HL-60 (cell line): ENCODE data around the gene LIPT1.
"Not testable (repeated sequence)": the region's sequence is repeated elsewhere in the genome, so short reads cannot be mapped to it uniquely, and the experiment has no call there.

Experiments
- DNase-seq, 2 experiments: peaks; one replicate each; pipeline ENCODE4 v3.0.0-alpha.2; 2010 to 2020; ENCODE audit warnings: low read depth in 1 of 2, low spot score in 1 of 2
- H3K27ac ChIP-seq: fragments of 250-450 bp; sonication (Bioruptor Pico); replicated peaks from 2 replicates; pipeline ENCODE4 v1.5.1; 2020; ENCODE audit warnings: mild to moderate bottlenecking, moderate library complexity
- H3K27me3 ChIP-seq: fragments of 250-450 bp; sonication (Bioruptor Pico); 2 replicates; pipeline ENCODE4 v1.5.1; 2021; ENCODE audit warnings: mild to moderate bottlenecking, moderate library complexity; ENCODE audit not compliant: insufficient read depth, poor library complexity, severe bottlenecking
- H3K4me3 ChIP-seq: replicated peaks from 2 replicates; pipeline ENCODE4 v1.5.1; 2011; ENCODE audit warnings: mild to moderate bottlenecking, control low read depth, low read length; ENCODE audit not compliant: insufficient read depth
- CTCF ChIP-seq: IDR thresholded peaks from one replicate; pipeline ENCODE4 v1.5.1; 2011; ENCODE audit warnings: low read length, control low read depth, inconsistent platforms; ENCODE audit not compliant: insufficient read depth
- GABPA ChIP-seq: IDR thresholded peaks from 2 replicates; pipeline ENCODE4 v1.6.1; 2012; ENCODE audit warnings: low read depth
- POLR2AphosphoS5 ChIP-seq: IDR thresholded peaks from 2 replicates; pipeline ENCODE4 v1.6.1; 2012; ENCODE audit warnings: low read depth
- SPI1 ChIP-seq: IDR thresholded peaks from 2 replicates; pipeline ENCODE4 v1.6.1; 2012; ENCODE audit warnings: low read depth, mild to moderate bottlenecking, borderline replicate concordance
- TF ChIP-seq, protein P1 (sequence below): IDR thresholded peaks from 2 replicates; pipeline ENCODE4 v1.6.1; 2012; ENCODE audit warnings: low read depth; ENCODE audit not compliant: insufficient replicate concordance

The LIPT1 gene

GRCh38 chr2:99111945-99112344, 42.8 kb upstream of the LIPT1 start:
- TF ChIP-seq CTCF (no peak), GABPA (no peak), POLR2AphosphoS5 (no peak), SPI1 (no peak)
- Histone ChIP-seq H3K4me3 (no peak overlapping the region), H3K27ac (no peak overlapping the region), H3K27me3 (no peaks in the 10 kb centered on the region)
- DNase-seq = no peak

DNA sequence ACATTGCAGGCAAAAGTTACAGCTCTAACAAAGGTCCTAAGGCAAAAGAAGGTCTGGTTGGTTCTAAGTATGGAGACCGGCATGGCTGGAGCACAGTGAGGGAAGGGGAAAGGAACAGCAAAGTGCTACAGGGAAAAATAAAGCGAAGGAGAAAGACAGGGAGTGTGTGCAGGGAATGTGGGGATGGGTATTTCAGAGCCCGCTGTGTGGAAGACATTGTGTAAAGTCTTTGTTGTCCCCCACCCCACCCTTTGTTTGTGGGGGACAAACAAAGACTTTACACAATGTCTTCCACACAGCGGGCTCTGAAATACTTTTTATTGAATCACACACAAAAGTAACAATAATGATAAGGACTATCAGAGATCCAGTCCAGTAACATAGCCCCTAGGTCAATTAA, 42.1 kb upstream of the LIPT1 start:
- TF ChIP-seq POLR2AphosphoS5 (no peak), GABPA (no peak), CTCF (no peak), SPI1 (no peak)
- TF ChIP-seq, protein P1, sequence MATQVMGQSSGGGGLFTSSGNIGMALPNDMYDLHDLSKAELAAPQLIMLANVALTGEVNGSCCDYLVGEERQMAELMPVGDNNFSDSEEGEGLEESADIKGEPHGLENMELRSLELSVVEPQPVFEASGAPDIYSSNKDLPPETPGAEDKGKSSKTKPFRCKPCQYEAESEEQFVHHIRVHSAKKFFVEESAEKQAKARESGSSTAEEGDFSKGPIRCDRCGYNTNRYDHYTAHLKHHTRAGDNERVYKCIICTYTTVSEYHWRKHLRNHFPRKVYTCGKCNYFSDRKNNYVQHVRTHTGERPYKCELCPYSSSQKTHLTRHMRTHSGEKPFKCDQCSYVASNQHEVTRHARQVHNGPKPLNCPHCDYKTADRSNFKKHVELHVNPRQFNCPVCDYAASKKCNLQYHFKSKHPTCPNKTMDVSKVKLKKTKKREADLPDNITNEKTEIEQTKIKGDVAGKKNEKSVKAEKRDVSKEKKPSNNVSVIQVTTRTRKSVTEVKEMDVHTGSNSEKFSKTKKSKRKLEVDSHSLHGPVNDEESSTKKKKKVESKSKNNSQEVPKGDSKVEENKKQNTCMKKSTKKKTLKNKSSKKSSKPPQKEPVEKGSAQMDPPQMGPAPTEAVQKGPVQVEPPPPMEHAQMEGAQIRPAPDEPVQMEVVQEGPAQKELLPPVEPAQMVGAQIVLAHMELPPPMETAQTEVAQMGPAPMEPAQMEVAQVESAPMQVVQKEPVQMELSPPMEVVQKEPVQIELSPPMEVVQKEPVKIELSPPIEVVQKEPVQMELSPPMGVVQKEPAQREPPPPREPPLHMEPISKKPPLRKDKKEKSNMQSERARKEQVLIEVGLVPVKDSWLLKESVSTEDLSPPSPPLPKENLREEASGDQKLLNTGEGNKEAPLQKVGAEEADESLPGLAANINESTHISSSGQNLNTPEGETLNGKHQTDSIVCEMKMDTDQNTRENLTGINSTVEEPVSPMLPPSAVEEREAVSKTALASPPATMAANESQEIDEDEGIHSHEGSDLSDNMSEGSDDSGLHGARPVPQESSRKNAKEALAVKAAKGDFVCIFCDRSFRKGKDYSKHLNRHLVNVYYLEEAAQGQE = no peak
- DNase-seq = no peak
- Histone ChIP-seq H3K27ac (no peak overlapping the region), H3K4me3 (no peak overlapping the region), H3K27me3 (no peaks in the 10 kb centered on the region)

DNA sequence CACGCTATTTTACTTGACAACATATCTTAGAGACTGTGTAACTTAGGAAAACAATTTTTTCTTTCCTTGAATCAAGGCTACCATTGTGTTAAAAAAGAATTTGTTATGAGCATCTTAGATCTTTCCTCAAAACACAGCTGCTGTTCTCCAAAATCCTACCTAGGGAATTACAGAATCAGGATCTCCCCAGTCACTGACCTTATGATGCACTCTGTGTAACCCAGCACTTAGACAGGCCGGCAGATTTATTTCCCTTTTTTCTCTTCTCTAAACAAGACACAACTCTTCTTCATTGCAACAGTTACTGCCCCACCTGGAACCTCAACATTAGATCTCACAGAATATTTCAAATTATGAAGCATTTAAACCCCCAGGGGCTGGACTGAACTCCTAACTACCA, 26.8 kb upstream of the LIPT1 start:
- DNase-seq = peak in 1 of 2 experiments; percentile 36
- H3K4me3 ChIP-seq = no peak overlapping the region
- H3K27me3 ChIP-seq = no peaks in the 10 kb centered on the region
- TF ChIP-seq POLR2AphosphoS5 (no peak), SPI1 (no peak), CTCF (no peak), GABPA (no peak)
- TF ChIP-seq, protein P1 = no peak
- H3K27ac ChIP-seq = no peak overlapping the region

DNA sequence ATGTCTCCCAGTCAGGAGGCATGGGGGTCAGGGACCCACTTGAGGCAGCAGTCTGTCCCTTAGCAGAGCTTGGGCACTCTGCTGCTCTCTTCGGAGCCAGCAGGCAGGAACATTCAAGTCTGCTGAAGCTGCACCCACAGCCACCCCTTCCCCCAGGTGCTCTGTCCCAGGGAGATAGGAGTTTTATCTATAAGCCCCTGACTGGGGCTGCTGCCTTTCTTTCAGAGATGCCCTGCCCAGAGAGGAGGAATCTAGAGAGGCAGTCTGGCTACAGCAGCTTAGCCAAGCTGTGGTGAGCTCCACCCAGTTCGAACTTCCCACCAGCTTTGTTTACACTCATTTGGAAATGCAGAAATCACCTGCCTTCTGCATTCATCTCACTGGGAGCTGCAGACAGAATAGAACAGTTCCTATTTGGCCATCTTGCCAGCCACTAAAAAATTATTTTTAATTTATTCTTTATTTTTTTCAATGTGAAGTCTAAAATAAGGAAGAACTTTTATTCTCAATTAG, 19.7 kb upstream of the LIPT1 start:
- not testable (repeated sequence) for H3K27me3 ChIP-seq, DNase-seq, H3K27ac ChIP-seq, H3K4me3 ChIP-seq
